ENCODE data around the gene MFAP3L. TPM values are rescaled to one million over a fixed set of nuclear protein-coding genes. Genes with fewer than 3 reads are reported as not detected.

The MFAP3L gene
- total RNA-seq, 4 donors from 2014 or later: 3.2 to 11.3 (median 4.6) TPM

DNA sequence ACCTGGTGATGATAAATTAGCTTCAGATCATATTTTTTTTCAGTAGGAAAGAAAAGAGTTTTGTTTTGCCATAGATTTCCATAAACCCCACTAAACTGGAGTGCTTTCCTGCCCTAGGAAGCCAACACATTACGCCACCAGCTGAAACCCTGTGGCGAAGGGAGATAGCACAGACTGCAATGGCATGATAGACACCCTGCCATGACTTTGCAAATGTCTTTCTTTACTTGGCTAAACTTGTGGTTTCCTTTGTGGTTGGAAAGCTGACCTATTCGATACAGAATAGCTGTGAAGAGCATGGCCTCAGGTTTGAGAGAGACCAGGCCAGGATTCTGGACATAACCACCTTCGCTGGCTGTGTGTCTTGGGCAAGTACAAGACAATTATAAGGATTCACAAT, 19.1 kb downstream of the MFAP3L start:
- Histone ChIP-seq H3K27me3 (no peaks in the 10 kb centered on the region), H3K36me3 (no peaks in the 10 kb centered on the region), H3K4me3 (no peak overlapping the region), H3K27ac (peak overlapping the region; percentile 3 to 75 (median 49)), H3K4me1 (peaks cover 5 to 50% of the 10 kb centered on the region in 2 donors), H3K9me3 (no peaks in the 10 kb centered on the region)
- intact Hi-C loops (cut with DNase I; ENCODE audit: low total_unique reads): loop anchor here (10.0 kb wide), 1 partner anchor 102 kb away; no protein-coding TSS in a partner anchor
- peak; percentile 10 to 22 for DNase-seq
- peak; percentile 52 to 57 for ATAC-seq
- in situ Hi-C loops (cut with MboI; ENCODE audit: low sequenced_read_pairs in 4 of 4): no loop called here
- no peak for TF ChIP-seq POLR2A (IDR thresholded peaks at IDR 0.05)
- TF ChIP-seq, protein P1, sequence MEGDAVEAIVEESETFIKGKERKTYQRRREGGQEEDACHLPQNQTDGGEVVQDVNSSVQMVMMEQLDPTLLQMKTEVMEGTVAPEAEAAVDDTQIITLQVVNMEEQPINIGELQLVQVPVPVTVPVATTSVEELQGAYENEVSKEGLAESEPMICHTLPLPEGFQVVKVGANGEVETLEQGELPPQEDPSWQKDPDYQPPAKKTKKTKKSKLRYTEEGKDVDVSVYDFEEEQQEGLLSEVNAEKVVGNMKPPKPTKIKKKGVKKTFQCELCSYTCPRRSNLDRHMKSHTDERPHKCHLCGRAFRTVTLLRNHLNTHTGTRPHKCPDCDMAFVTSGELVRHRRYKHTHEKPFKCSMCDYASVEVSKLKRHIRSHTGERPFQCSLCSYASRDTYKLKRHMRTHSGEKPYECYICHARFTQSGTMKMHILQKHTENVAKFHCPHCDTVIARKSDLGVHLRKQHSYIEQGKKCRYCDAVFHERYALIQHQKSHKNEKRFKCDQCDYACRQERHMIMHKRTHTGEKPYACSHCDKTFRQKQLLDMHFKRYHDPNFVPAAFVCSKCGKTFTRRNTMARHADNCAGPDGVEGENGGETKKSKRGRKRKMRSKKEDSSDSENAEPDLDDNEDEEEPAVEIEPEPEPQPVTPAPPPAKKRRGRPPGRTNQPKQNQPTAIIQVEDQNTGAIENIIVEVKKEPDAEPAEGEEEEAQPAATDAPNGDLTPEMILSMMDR (IDR thresholded peaks at IDR 0.05 in 4 of 5, conservative IDR thresholded peaks at IDR 0.05 in 1 of 5): no peak

DNA sequence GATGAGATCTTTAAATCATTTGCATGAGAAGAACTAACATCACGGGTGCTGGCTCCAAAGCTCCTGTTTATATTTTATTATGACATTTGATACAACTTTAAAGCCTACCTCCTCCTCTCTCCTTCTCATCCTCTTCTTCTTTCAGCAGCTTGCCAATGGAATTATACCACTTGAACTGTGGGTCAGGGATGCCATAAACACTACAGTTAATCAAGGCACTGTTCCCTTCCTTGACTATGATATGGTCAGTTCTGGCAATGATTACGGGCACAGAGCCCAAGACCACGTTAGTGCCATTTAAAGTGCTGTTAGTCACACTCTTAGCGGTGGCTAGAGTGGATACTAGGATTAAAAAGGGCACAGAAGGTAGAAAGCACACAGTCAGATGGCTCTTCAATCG, 20.7 kb downstream of the MFAP3L start:
- H3K36me3 ChIP-seq: no peaks in the 10 kb centered on the region
- no peak overlapping the region for H3K4me3 ChIP-seq
- no peak for TF ChIP-seq POLR2A (IDR thresholded peaks at IDR 0.05)
- TF ChIP-seq, protein P1 (IDR thresholded peaks at IDR 0.05 in 4 of 5, conservative IDR thresholded peaks at IDR 0.05 in 1 of 5): no peak
- no peaks in the 10 kb centered on the region for H3K27me3 ChIP-seq
- peaks cover 0 to 36% of the 10 kb centered on the region in 2 donors for H3K4me1 ChIP-seq
- in situ Hi-C loops (cut with MboI; ENCODE audit: low sequenced_read_pairs in 4 of 4): no loop called here
- DNase-seq (peak; percentile 43 to 67), ATAC-seq (peak; percentile 81 to 96)
- peak overlapping the region; percentile 9 to 75 (median 60) for H3K27ac ChIP-seq
- no peaks in the 10 kb centered on the region for H3K9me3 ChIP-seq
- intact Hi-C loops (cut with DNase I; ENCODE audit: low total_unique reads): loop anchor here (10.0 kb wide), 1 partner anchor 101 kb away; no protein-coding TSS in a partner anchor

DNA sequence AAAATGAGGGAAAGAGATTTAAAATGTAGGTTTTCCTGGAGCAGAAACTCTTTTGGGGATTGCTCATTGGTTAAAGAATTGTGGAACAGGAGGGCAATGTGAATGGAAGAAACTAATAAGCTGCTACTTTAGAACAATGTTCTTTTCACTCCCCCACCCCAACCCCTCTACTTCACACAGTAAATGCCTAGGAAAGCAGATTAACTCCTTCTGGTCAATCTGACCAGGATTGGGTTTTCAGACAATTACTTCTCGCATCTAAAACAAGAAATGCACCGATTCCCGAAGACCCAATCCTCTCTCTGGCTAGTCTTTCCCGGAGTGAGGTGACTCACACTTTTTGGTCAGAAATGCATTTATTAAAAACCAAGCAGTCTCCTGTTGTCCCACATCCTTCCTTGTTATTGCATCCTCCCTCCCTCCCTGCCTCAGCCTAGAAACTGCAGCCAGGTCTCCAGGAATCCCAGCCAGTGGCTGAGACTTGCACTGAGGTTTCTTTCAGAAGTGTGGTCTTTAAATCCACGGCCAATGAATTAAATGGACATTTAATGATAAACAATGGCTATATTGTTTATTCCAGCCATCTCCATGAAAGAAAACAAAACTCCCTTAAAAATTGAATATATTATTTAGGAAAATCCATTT, 21.4 kb downstream of the MFAP3L start:
- H3K36me3 ChIP-seq: no peaks in the 10 kb centered on the region
- H3K27ac ChIP-seq: peak overlapping the region in 2 of 4 donors; percentile 55 to 75
- TF ChIP-seq, protein P1 (IDR thresholded peaks at IDR 0.05 in 4 of 5, conservative IDR thresholded peaks at IDR 0.05 in 1 of 5): no peak
- no peak for TF ChIP-seq POLR2A (IDR thresholded peaks at IDR 0.05)
- H3K9me3 ChIP-seq: no peaks in the 10 kb centered on the region
- H3K4me1 ChIP-seq: peaks cover 0 to 30% of the 10 kb centered on the region in 2 donors
- no peaks in the 10 kb centered on the region for H3K27me3 ChIP-seq
- ATAC-seq: no peak
- intact Hi-C loops (cut with DNase I; ENCODE audit: low total_unique reads) (loop anchor here (10.0 kb wide), 1 partner anchor 100 kb away; no protein-coding TSS in a partner anchor), in situ Hi-C loops (cut with MboI; ENCODE audit: low sequenced_read_pairs in 4 of 4) (no loop called here)
- no peak overlapping the region for H3K4me3 ChIP-seq
- no peak for DNase-seq

DNA sequence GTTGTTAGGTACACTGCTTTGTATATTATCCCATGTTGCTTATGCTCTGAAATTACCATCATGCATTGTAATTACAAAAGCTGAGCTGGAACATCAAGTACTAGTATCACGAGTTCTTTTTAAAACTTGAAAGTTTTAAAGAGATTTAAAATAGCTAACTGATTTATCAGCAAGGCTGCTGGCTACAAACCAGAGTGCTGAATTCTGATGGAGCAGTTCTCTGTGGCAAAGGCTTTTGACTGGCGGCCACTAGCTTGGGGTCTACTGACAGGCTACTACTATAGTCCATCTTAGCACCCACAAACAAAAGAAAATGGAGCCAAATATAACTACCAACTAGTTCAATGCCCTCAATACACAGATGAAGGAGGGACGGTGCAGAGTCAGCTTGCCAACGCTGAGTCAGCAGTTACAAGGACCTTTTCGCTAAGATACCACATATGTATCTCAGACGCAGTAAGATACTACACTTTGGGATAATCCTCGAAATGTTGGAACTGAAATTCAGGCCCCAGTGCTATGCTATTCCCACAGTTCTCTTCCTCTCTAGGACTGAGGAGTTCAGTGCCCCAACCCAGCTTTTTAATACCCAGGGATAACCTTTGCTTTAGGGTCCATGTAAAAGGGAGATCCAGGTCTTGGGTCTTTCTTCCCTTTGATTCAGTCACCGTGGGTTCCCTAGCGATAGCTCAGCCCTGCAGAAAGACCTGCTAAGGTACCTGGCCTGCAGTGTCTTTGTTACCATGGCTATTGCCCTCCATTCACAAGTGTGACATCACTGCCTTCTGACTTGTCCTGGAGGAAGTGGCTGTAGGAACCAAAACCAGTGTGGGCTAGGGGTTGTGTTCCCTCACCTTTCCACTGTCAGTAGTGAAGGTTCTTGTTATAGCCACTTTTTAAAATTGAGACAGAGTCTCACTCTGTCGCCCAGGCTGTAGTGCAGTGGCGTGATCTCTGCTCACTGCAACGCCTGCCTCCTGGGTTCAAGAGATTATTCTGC, 22.8 kb downstream of the MFAP3L start:
- H3K36me3 ChIP-seq: no peaks in the 10 kb centered on the region
- intact Hi-C loops (cut with DNase I; ENCODE audit: low total_unique reads): loop anchor here (10.0 kb wide), 1 partner anchor 99 kb away; no protein-coding TSS in a partner anchor
- H3K4me3 ChIP-seq: no peak overlapping the region
- no peaks in the 10 kb centered on the region for H3K27me3 ChIP-seq
- H3K27ac ChIP-seq: no peak overlapping the region
- no peak for DNase-seq
- in situ Hi-C loops (cut with MboI; ENCODE audit: low sequenced_read_pairs in 4 of 4): no loop called here
- TF ChIP-seq POLR2A (IDR thresholded peaks at IDR 0.05): no peak
- TF ChIP-seq, protein P1 (IDR thresholded peaks at IDR 0.05 in 4 of 5, conservative IDR thresholded peaks at IDR 0.05 in 1 of 5): no peak
- H3K4me1 ChIP-seq: peaks cover 0 to 19% of the 10 kb centered on the region in 2 donors
- ATAC-seq: no peak
- no peaks in the 10 kb centered on the region for H3K9me3 ChIP-seq

Measured in gastrocnemius medialis (tissue), 4 donors.